ENCODE results near the gene COPE. TPM values are rescaled to one million over a fixed set of nuclear protein-coding genes. Genes with fewer than 3 reads are reported as not detected.

COPE gene
- total RNA-seq, 1 donor from 2014 or later: 212 TPM

DNA sequence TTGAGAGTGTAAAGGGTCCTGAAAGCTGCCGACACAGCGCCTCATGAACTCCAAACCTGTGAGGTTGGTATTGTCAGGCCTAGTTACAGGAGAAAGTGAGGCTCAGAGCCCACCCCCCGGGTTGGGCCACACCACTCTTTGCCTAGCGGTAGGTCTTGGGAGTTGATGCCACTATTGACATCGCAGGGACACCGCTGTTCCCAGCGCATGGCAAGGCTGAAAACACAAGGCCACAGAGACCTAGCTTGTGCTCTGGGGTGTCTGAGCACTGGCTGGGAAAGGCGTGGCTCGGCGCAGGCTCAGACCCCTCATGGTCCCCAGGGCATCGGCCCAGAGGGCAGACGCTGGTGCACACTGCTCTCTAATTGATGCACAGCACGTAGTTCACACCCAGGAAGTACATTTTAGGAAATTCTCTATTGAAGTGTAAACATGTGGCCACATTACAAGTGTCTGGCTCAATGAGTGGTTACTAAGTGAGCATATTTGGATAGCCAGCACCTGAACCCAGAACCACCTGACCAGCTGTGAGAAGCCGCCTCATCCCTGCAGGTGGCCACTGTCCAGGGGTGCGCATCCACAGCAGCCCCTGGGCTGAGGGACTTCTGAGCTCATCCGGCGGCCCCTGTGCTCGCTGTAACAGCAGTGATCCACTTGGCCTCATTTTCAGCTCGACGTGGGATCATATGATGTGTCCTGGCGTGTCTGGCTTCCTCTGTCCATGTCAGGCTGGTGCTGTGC, 60.1 kb downstream of the COPE start:
- no peaks in the 10 kb centered on the region for H3K4me1 ChIP-seq
- H3K36me3 ChIP-seq: peaks cover 4 to 96% of the 10 kb centered on the region in 2 donors
- no peak overlapping the region for H3K4me3 ChIP-seq
- DNase-seq (ENCODE audit: extremely low spot score in 2 of 2): no peak
- no peaks in the 10 kb centered on the region for H3K27me3 ChIP-seq
- no peaks in the 10 kb centered on the region for H3K9me3 ChIP-seq
- intact Hi-C loops (cut with DNase I): no loop called here
- TF ChIP-seq, protein P1, sequence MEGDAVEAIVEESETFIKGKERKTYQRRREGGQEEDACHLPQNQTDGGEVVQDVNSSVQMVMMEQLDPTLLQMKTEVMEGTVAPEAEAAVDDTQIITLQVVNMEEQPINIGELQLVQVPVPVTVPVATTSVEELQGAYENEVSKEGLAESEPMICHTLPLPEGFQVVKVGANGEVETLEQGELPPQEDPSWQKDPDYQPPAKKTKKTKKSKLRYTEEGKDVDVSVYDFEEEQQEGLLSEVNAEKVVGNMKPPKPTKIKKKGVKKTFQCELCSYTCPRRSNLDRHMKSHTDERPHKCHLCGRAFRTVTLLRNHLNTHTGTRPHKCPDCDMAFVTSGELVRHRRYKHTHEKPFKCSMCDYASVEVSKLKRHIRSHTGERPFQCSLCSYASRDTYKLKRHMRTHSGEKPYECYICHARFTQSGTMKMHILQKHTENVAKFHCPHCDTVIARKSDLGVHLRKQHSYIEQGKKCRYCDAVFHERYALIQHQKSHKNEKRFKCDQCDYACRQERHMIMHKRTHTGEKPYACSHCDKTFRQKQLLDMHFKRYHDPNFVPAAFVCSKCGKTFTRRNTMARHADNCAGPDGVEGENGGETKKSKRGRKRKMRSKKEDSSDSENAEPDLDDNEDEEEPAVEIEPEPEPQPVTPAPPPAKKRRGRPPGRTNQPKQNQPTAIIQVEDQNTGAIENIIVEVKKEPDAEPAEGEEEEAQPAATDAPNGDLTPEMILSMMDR (IDR thresholded peaks at IDR 0.05): no peak
- TF ChIP-seq POLR2A (IDR thresholded peaks at IDR 0.05): no peak
- no peak for TF ChIP-seq POLR2AphosphoS5 (IDR thresholded peaks at IDR 0.05; ENCODE audit: insufficient read depth in 1 of 2, low read depth in 1 of 2)
- H3K27ac ChIP-seq: no peak overlapping the region

DNA sequence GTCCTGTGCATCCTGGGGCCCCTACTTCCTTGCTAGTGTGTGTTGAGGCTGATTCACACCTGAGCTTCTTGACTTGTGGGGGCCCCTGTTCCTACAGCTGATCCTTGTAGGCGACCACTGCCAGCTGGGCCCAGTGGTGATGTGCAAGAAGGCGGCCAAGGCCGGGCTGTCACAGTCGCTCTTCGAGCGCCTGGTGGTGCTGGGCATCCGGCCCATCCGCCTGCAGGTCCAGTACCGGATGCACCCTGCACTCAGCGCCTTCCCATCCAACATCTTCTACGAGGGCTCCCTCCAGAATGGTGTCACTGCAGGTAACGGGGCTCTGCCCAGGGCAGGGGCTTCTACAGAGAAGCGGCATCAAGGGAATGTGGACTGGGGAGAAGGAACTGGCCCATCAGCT, 62.0 kb downstream of the COPE start:
- H3K4me1 ChIP-seq: no peaks in the 10 kb centered on the region
- intact Hi-C loops (cut with DNase I): no loop called here
- DNase-seq (ENCODE audit: extremely low spot score in 2 of 2): no peak
- no peak overlapping the region for H3K4me3 ChIP-seq
- no peak for TF ChIP-seq POLR2AphosphoS5 (IDR thresholded peaks at IDR 0.05; ENCODE audit: insufficient read depth in 1 of 2, low read depth in 1 of 2)
- no peak overlapping the region for H3K27ac ChIP-seq
- no peaks in the 10 kb centered on the region for H3K9me3 ChIP-seq
- H3K36me3 ChIP-seq: peaks cover 4 to 96% of the 10 kb centered on the region in 2 donors
- no peaks in the 10 kb centered on the region for H3K27me3 ChIP-seq

DNA sequence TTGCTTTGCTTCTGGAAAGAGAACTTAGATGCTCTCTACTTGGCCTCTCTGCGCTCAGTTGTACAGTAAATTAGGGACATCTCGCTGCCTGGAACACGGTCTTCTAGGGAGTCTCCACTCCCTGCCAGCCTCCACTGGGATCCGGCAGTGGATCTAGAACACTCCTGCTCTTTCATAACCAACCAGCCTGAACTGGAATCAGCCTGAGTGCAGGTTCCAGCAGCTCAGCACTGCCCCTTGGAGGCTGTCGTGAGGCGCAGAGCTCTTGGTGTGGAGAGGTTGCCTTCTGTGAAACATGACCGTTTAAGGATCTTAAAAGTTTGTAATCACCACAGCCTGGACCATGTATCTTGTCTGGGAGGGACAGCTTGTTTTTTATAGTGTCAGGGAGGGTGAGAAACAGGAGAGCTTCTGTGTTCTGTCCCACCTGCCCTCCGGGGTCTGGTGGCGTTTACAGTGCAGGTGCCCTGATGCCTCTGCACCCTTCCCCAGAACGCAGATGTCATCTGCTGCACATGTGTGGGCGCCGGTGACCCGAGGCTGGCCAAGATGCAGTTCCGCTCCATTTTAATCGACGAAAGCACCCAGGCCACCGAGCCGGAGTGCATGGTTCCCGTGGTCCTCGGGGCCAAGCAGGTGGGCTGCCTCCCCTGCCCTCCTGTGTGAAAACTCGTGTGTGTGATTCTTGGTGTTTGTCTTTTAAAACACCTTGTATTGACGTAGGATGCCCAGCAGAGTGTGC, 62.6 kb downstream of the COPE start:
- Histone ChIP-seq H3K27ac (no peak overlapping the region), H3K36me3 (peaks cover 4 to 96% of the 10 kb centered on the region in 2 donors), H3K9me3 (no peaks in the 10 kb centered on the region), H3K4me1 (peaks cover 3% of the 10 kb centered on the region), H3K27me3 (no peaks in the 10 kb centered on the region), H3K4me3 (no peak overlapping the region)
- intact Hi-C loops (cut with DNase I): no loop called here
- TF ChIP-seq, protein P1 (IDR thresholded peaks at IDR 0.05): no peak
- TF ChIP-seq POLR2A (IDR thresholded peaks at IDR 0.05): no peak
- no peak for TF ChIP-seq POLR2AphosphoS5 (IDR thresholded peaks at IDR 0.05; ENCODE audit: insufficient read depth in 1 of 2, low read depth in 1 of 2)
- DNase-seq (ENCODE audit: extremely low spot score in 2 of 2): no peak

DNA sequence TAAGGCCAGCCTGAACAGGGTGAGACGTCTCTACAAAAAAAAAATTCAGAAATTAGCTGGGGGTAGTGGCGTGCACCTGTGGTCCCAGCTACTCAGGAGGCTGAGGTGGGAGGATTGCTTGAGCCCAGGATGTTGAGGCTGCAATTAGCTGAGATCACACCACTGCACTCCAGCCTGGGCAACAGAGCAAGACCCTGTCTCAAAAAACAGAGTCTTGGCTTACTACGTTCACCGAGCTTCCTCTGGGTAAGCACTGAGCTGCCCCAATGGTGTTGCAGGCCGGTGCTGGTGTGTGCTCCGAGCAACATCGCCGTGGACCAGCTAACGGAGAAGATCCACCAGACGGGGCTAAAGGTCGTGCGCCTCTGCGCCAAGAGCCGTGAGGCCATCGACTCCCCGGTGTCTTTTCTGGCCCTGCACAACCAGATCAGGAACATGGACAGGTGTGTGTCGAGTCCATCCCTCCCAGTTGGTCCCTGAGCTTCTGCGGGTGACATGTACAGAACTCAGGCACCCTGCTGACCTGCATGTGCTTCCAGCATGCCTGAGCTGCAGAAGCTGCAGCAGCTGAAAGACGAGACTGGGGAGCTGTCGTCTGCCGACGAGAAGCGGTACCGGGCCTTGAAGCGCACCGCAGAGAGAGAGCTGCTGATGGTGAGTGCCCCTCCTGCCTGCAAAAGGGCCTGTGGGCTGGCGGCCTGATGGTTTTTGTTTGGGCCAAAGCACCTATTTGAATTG, 63.4 kb downstream of the COPE start:
- Histone ChIP-seq H3K27ac (no peak overlapping the region), H3K4me3 (no peak overlapping the region), H3K4me1 (peaks cover 11% of the 10 kb centered on the region), H3K27me3 (no peaks in the 10 kb centered on the region), H3K36me3 (peaks cover 2 to 96% of the 10 kb centered on the region in 2 donors), H3K9me3 (no peaks in the 10 kb centered on the region)
- no peak for DNase-seq (ENCODE audit: extremely low spot score in 2 of 2)
- TF ChIP-seq POLR2AphosphoS5 (IDR thresholded peaks at IDR 0.05; ENCODE audit: insufficient read depth in 1 of 2, low read depth in 1 of 2) (no peak), POLR2A (IDR thresholded peaks at IDR 0.05) (no peak)
- TF ChIP-seq, protein P1 (IDR thresholded peaks at IDR 0.05): no peak
- intact Hi-C loops (cut with DNase I): no loop called here

DNA sequence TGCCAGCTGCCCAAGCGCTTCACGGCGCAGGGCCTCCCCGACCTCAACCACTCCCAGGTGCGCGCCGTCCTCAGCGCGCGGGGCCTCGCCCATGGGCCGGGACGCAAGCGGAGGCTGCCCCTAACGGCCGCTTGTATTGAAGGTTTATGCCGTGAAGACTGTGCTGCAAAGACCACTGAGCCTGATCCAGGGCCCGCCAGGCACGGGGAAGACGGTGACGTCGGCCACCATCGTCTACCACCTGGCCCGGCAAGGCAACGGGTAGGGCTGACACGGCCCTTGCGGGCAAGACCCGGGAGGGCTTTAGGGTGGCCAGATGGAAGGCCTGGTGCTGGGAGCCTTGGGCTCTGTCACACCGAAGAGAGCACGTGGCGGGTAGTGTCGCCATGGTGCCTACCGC, 64.2 kb downstream of the COPE start:
- Histone ChIP-seq H3K27me3 (no peaks in the 10 kb centered on the region), H3K4me1 (peaks cover 19% of the 10 kb centered on the region), H3K9me3 (no peaks in the 10 kb centered on the region), H3K36me3 (peaks cover 0 to 99% of the 10 kb centered on the region in 2 donors), H3K27ac (no peak overlapping the region), H3K4me3 (no peak overlapping the region)
- TF ChIP-seq, protein P1 (IDR thresholded peaks at IDR 0.05): no peak
- TF ChIP-seq POLR2A (IDR thresholded peaks at IDR 0.05) (no peak), POLR2AphosphoS5 (IDR thresholded peaks at IDR 0.05; ENCODE audit: insufficient read depth in 1 of 2, low read depth in 1 of 2) (no peak)
- no peak for DNase-seq (ENCODE audit: extremely low spot score in 2 of 2)
- intact Hi-C loops (cut with DNase I): loop anchor here (5.0 kb wide), 1 partner anchor 263 kb away; no protein-coding TSS in a partner anchor
